H1 (cell line): ENCODE measurements around the gene UBE4A. TPM values are rescaled to one million over a fixed set of nuclear protein-coding genes. Genes with fewer than 3 reads are reported as not detected.
"Not testable (repeated sequence)": the region's sequence is repeated elsewhere in the genome, so short reads cannot be mapped to it uniquely, and the experiment has no call there.

ENCODE experiments used
- CTCF ChIA-PET: fragments of 300-600 bp; sonication (Branson Sonifier 250); formaldehyde crosslinking; loops from one replicate; lab custom pipeline; 2021; ENCODE audit not compliant: partially characterized antibody; lab: Charles Lee
- POLR2A ChIA-PET: fragments of 300-600 bp; sonication (Branson Sonifier 250); formaldehyde crosslinking; loops from one replicate; lab custom pipeline; 2021; ENCODE audit warnings: inconsistent platforms; ENCODE audit not compliant: partially characterized antibody; lab: Charles Lee
- DNase-seq, 2 experiments: peaks; one replicate each; pipeline versions ENCODE4 v3.0.0 to v3.0.0-alpha.2; 2010 to 2022; ENCODE audit warnings: low spot score in 2 of 2, low read depth in 1 of 2, mixed read lengths in 1 of 2
- FAIRE-seq: peaks from 2 replicates; lab custom pipeline; 2011; peaks lifted over from hg19 to GRCh38; lab: Jason Lieb, UNC
- H2AFZ ChIP-seq: 2 replicates; pipeline ENCODE4 v1.8.1; 2012; ENCODE audit warnings: low read length, inconsistent platforms
- H2AK5ac ChIP-seq: 2 replicates; pipeline ENCODE4 v1.6.1; 2013; ENCODE audit warnings: low read depth, low read length
- H2BK120ac ChIP-seq: replicated peaks from 2 replicates; pipeline ENCODE3; 2013; ENCODE audit warnings: low read depth, low read length, inconsistent platforms
- H2BK12ac ChIP-seq: 2 replicates; pipeline ENCODE4 v1.6.1; 2013; ENCODE audit warnings: low read depth, low read length
- H2BK15ac ChIP-seq: 2 replicates; pipeline ENCODE4 v1.6.1; 2013; ENCODE audit warnings: low read length
- H2BK20ac ChIP-seq: 2 replicates; pipeline ENCODE4 v1.6.1; 2013; ENCODE audit warnings: low read length
- H2BK5ac ChIP-seq: 2 replicates; pipeline ENCODE4 v1.6.1; 2013; ENCODE audit warnings: low read depth, low read length
- H3K14ac ChIP-seq: 2 replicates; pipeline ENCODE4 v1.6.1; 2013; ENCODE audit warnings: inconsistent platforms; ENCODE audit not compliant: insufficient read length
- H3K18ac ChIP-seq: 2 replicates; pipeline ENCODE4 v1.6.1; 2013; ENCODE audit warnings: low read length; ENCODE audit errors: extremely low read depth
- H3K23ac ChIP-seq: 2 replicates; pipeline ENCODE4 v1.6.1; 2013; ENCODE audit warnings: inconsistent platforms; ENCODE audit not compliant: insufficient read length
- H3K23me2 ChIP-seq: 2 replicates; pipeline ENCODE4 v1.6.1; 2013; ENCODE audit warnings: low read depth, low read length
- H3K27ac ChIP-seq: 2 replicates; pipeline ENCODE4 v1.6.1; 2011; ENCODE audit warnings: low read depth, low read length, inconsistent platforms
- H3K27me3 ChIP-seq, 4 experiments: replicated peaks in 1 of 4; 1 replicate in 1 of 4; 2 replicates in 3 of 4; pipeline versions ENCODE4 v1.6.1 to v1.8.1; 2011 to 2013; ENCODE audit warnings: low read length in 3 of 4, mild to moderate bottlenecking in 3 of 4, inconsistent platforms in 2 of 4, mixed read lengths in 2 of 4, moderate library complexity in 1 of 4; ENCODE audit not compliant: control insufficient read depth in 3 of 4, insufficient read depth in 3 of 4; ENCODE audit errors: extremely low read depth in 1 of 4
- H3K36me3 ChIP-seq, 4 experiments: 2 replicates each; pipeline versions ENCODE4 v1.6.1 to v1.8.1; 2011 to 2013; ENCODE audit warnings: mild to moderate bottlenecking in 4 of 4, low read length in 3 of 4, moderate library complexity in 2 of 4, control low read depth in 1 of 4, inconsistent platforms in 1 of 4; ENCODE audit not compliant: insufficient read depth in 4 of 4, control insufficient read depth in 2 of 4
- H3K4ac ChIP-seq: replicated peaks from 2 replicates; pipeline ENCODE3; 2013; ENCODE audit warnings: low read length, low read depth, mixed read lengths, inconsistent platforms; ENCODE audit not compliant: insufficient read length
- H3K4me1 ChIP-seq, 4 experiments: replicated peaks in 1 of 4; 1 replicate in 1 of 4; 2 replicates in 3 of 4; pipeline versions ENCODE4 v1.6.1 to v1.8.1; 2011 to 2013; ENCODE audit warnings: low read length in 3 of 4, inconsistent platforms in 2 of 4, mixed read lengths in 1 of 4; ENCODE audit not compliant: insufficient read depth in 4 of 4, control insufficient read depth in 3 of 4
- H3K4me2 ChIP-seq, 2 experiments: 2 replicates each; pipeline versions ENCODE4 v1.6.1 to v1.8.1; 2011 to 2013; ENCODE audit warnings: low read depth in 2 of 2, low read length in 2 of 2, control low read depth in 1 of 2, inconsistent platforms in 1 of 2, mild to moderate bottlenecking in 1 of 2; ENCODE audit not compliant: insufficient read depth in 1 of 2
- H3K4me3 ChIP-seq, 4 experiments: fragments of 200-600, 300-600 bp in 1 of 4; sonication (generic), shearing (Covaris generic), sonication (Bioruptor Twin) in 1 of 4; 2 replicates each; pipeline versions ENCODE4 v1.5.1 to v1.8.1; 2011 to 2016; ENCODE audit warnings: low read length in 4 of 4, low read depth in 3 of 4, control low read depth in 2 of 4, inconsistent platforms in 2 of 4, mild to moderate bottlenecking in 2 of 4, mixed read lengths in 1 of 4, moderate library complexity in 1 of 4; ENCODE audit not compliant: insufficient read depth in 2 of 4; ENCODE audit errors: extremely low read depth in 1 of 4
- H3K56ac ChIP-seq: replicated peaks from 2 replicates; pipeline ENCODE3; 2013; ENCODE audit warnings: low read depth, mild to moderate bottlenecking, mixed read lengths, low read length, inconsistent platforms; ENCODE audit not compliant: insufficient read length
- H3K79me1 ChIP-seq: 2 replicates; pipeline ENCODE4 v1.6.1; 2013; ENCODE audit warnings: low read depth, low read length, control low read depth
- H3K79me2 ChIP-seq, 2 experiments: 2 replicates each; pipeline versions ENCODE4 v1.6.1 to v1.8.1; 2012 to 2013; ENCODE audit warnings: low read length in 2 of 2, mild to moderate bottlenecking in 2 of 2, inconsistent platforms in 1 of 2; ENCODE audit not compliant: insufficient read depth in 2 of 2, control insufficient read depth in 1 of 2
- H3K9ac ChIP-seq, 4 experiments: replicated peaks in 1 of 4; 1 replicate in 1 of 4; 2 replicates in 3 of 4; pipeline versions ENCODE4 v1.6.1 to v1.8.1; 2011 to 2013; ENCODE audit warnings: low read depth in 3 of 4, low read length in 3 of 4, control low read depth in 2 of 4, mild to moderate bottlenecking in 2 of 4, moderate library complexity in 2 of 4, inconsistent platforms in 1 of 4; ENCODE audit errors: extremely low read depth in 1 of 4
- H3K9me3 ChIP-seq, 2 experiments: 2 replicates each; pipeline versions ENCODE4 v1.6.1 to v1.8.1; 2012 to 2013; ENCODE audit warnings: mild to moderate bottlenecking in 2 of 2, moderate library complexity in 2 of 2, control low read depth in 1 of 2, inconsistent platforms in 1 of 2, low read depth in 1 of 2, low read length in 1 of 2, mixed read lengths in 1 of 2; ENCODE audit not compliant: insufficient read depth in 2 of 2
- H4K20me1 ChIP-seq, 2 experiments: replicated peaks in 1 of 2; 2 replicates each; pipeline versions ENCODE3 to v1.8.1; 2011 to 2013; ENCODE audit warnings: inconsistent platforms in 2 of 2, low read length in 2 of 2, mild to moderate bottlenecking in 1 of 2; ENCODE audit not compliant: insufficient read depth in 2 of 2, control insufficient read depth in 1 of 2
- H4K5ac ChIP-seq: 2 replicates; pipeline ENCODE4 v1.6.1; 2013; ENCODE audit warnings: low read length, low read depth, mixed read lengths, inconsistent platforms; ENCODE audit not compliant: insufficient read length
- H4K8ac ChIP-seq: 2 replicates; pipeline ENCODE4 v1.8.0; 2013; ENCODE audit warnings: mild to moderate bottlenecking, moderate library complexity, low read length, inconsistent platforms; ENCODE audit not compliant: insufficient read depth; ENCODE audit errors: extremely low read depth
- H4K91ac ChIP-seq: replicated peaks from 2 replicates; pipeline ENCODE3; 2013; ENCODE audit warnings: low read length, mixed read lengths, inconsistent platforms; ENCODE audit not compliant: insufficient read length
- WGBS, 2 experiments: shearing (Covaris generic) in 1 of 2; methylation state at CpG; one replicate each; pipeline versions ENCODE4 v1.1.6 to v1.1.7; 2013 to 2015; ENCODE audit warnings: low lambda C conversion rate in 2 of 2, mixed read lengths in 2 of 2, inconsistent platforms in 1 of 2, low coverage in 1 of 2, missing lambda C conversion rate in 1 of 2; ENCODE audit not compliant: insufficient replicate concordance in 2 of 2, insufficient coverage in 1 of 2, insufficient read length in 1 of 2; ENCODE audit errors: extremely low coverage in 1 of 2, missing lambda C conversion rate in 1 of 2; 5-methylcytosine and 5-hydroxymethylcytosine counted together
- polyA plus RNA-seq, 7 experiments: library from polyadenylated mRNA; depleted of rRNA in 3 of 7; stranded (reverse) in 5 of 7; unstranded in 2 of 7; fragments of >200 nt in 5 of 7; fragments of 200-250 nt in 2 of 7; gene quantifications; 1 replicate in 5 of 7; 2 replicates in 1 of 7; 4 replicates in 1 of 7; pipeline versions ENCODE4 v1.2.1 to v1.2.3, GENCODE V29; 2011 to 2013; ENCODE audit warnings: missing spikeins in 2 of 7, mixed read lengths in 2 of 7
- total RNA-seq: library from RNA; stranded (reverse); fragmentation: NEBNext Ultra II Directional; extraction: Animal tissue kit (Norgen Biotek cat#: 25700); gene quantifications from 2 replicates; pipeline ENCODE4 v1.2.1, GENCODE V29; 2021

UBE4A gene
- total and polyA plus RNA-seq, 2 of the 8 experiments (the other 6 are each of a cell fraction or from before 2014, with no cell fraction given): 11.3 to 34.5 TPM

- H3K18ac ChIP-seq, H2AK5ac ChIP-seq, H2BK15ac ChIP-seq, H3K4me1 ChIP-seq, H3K79me1 ChIP-seq, H3K14ac ChIP-seq, H3K27me3 ChIP-seq, H3K9me3 ChIP-seq, H3K56ac ChIP-seq, H2BK20ac ChIP-seq, H3K27ac ChIP-seq, H3K23me2 ChIP-seq, H2BK12ac ChIP-seq, H2BK120ac ChIP-seq, H2AFZ ChIP-seq, H2BK5ac ChIP-seq, H4K8ac ChIP-seq, H3K23ac ChIP-seq, H4K5ac ChIP-seq, DNase-seq, FAIRE-seq, H4K91ac ChIP-seq, H3K4ac ChIP-seq: not testable (repeated sequence)
- Histone ChIP-seq H3K79me2 (peaks cover 13 to 61% of the 10 kb centered on the region in 2 experiments), H4K20me1 (peaks cover 8 to 11% of the 10 kb centered on the region in 2 experiments), H3K4me2 (peak overlapping the region; percentile 30 to 89), H3K9ac (peak overlapping the region in 1 of 4 experiments; percentile 74; a peak in 2 of 7 replicates), H3K36me3 (peaks cover 5 to 18% (median 8%) of the 10 kb centered on the region in 4 experiments), H3K4me3 (peak overlapping the region; percentile 81 to 95 (median 92))
- CTCF ChIA-PET: interaction anchor here (0.5 to 1.8 kb wide), 8 partner anchors 13 to 201 kb away, joined by 3 to 8 read pairs (median 4); no protein-coding TSS in a partner anchor
- WGBS, 2 experiments: 90% methylated on average over 6 of the region's 7 CpGs; no CpG with 5 or more reads in 1 of the 2 experiments
- POLR2A ChIA-PET: interaction anchor here (1.0 to 2.2 kb wide), 4 partner anchors 9 to 36 kb away, joined by 3 to 13 read pairs (median 7); partner anchors contain the start of gene KMT2A
Observed at GRCh38 chr11:118402594-118402993, 43.2 kb downstream of the UBE4A start.
